ENCODE measurements around the gene CDX4.
A peak's percentile ranks its signal among the peaks of the same experiment; 100 is the strongest.
"Not testable (repeated sequence)": the region's sequence is repeated elsewhere in the genome, so short reads cannot be mapped to it uniquely, and the experiment has no call there.

CDX4 gene, protein sequence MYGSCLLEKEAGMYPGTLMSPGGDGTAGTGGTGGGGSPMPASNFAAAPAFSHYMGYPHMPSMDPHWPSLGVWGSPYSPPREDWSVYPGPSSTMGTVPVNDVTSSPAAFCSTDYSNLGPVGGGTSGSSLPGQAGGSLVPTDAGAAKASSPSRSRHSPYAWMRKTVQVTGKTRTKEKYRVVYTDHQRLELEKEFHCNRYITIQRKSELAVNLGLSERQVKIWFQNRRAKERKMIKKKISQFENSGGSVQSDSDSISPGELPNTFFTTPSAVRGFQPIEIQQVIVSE

DNA sequence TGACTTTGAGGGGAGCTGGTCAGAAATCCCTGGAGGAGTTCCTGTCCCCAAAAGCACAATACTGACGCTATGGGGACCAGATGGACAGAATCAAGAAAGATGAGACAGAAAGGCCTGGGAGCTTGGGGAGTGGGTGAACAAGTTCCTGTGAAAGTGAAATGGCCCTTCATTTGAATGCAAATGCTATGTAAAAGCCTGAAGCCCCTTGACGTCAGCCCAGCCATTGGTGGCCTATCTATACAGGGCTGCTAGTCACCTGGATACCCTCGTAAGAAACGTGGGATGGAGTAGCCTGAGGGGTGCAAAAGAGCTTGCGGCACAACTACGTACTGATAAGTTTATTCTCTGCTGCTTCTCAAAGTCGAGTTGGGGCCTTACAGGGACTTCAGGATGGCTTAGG lies at the start of gene CDX4:
TSS of gene CDX4 (plus strand) at position 223 of the 400 bp plus-strand sequence. CDS start 201 bp downstream, outside the sequence.
- no peak for DNase-seq

DNA sequence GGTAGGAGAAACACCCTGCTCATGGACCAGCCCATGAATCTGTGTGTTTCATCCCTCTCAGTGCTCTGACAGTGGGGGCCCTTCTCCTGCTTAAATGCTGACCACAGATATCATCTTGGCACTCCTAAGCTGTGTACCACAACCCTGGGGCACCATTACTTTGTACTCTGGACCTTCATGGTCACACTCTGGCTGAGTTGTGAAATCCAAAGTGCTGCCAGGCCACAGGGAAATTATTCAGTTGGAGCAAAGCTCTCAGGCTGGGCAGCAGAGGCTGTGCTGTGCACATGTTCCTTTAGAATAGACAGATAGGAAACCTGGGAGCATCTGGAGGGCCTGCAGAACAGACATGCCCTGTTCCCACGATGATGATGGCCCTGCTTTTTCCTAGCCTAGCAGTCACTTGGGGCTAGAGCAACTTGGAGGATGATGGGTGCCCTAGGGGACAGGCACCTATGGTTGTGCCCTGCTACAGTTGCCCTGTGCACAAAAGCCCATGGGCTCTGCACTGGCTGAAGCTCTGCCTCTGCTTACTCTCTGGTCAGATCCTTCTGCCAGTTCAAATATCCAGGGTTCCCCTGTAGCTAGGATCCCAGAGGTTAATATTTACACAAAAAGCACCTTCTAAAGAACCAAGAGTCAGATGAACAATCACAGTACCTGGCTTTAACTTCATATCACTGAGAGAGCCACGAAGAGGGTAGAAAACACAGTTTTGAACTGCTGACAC lies 48.5 kb upstream of the CDX4 start:
- DNase-seq = no peak

DNA sequence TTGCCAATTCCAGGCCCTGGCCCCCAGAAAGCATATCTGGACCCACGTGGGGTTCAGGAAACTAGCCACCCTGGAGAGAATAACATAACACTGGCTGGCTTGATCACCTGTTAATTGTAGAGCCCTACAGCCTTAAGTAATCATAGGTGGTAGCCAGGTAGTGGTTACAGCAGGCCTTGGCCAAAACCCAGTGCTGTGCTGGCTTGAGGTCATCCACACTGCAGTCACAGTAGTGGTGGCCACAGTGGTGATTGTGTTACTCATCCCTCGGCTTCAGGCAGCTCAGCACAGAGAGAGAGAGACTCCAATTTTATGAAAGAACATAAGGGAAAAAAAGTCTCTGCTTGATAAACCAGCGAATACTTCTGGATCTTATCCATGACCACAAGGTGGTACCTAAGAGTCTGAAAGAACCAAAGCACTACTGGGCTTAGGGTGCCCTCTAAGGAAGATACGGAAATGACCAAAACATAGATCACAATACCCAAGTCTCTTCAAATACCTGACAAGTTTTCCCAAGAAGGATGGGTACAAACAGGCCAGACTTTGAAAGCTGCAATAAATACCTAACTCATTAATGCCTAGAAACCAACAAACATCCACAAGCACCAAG lies 46.6 kb upstream of the CDX4 start:
- DNase-seq = no peak

DNA sequence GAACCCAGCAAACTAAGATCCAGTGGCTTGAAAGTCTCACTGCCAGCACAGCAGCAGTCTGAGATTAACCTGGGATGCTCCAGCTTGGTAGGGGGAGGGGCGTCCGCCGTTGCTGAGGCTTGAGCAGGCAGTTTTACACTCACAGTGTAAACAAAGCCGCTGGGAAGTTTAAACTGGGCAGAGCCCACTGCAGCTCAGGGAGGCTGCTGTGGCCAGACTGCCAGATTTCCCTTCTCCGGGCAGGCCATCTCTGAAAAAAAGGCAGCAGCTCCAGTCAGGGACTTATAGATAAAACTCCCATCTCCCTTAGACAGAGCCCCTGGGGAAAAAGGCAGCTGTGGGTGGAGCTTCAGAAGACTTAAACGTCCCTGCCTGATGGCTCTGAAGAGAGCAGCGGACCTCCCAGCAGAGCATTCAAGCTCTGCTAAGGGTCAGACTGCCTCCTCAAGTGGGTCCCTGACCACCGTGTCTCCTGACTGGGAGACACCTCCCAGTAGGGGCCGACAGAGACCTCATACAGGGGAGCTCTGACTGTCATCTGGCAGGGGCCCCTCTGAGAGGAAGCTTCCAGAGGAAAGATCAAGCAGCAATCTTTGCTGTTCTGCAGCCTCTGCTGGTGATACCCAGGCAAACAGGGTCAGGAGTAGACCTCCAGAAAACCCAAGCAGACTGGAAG lies 45.1 kb upstream of the CDX4 start:
- DNase-seq = no peak

DNA sequence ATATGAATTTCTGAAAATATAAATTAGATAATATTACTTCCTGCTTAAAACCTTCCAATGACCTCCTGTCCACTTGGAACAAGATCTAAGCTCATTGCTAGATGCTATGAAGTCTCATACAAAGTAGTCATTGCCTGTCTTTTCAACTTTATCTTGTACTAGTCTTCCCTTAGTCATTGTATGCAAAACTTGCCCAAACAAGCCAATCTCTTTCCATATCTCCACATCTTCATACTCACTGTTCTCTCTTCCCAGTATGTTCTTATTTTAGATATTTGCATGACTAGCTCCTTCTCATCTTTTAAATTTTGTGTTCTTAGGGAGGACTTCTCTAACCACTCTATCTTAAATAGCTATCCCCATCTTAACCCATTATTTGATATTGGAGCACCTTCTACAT lies 33.9 kb upstream of the CDX4 start:
- no peak for DNase-seq

DNA sequence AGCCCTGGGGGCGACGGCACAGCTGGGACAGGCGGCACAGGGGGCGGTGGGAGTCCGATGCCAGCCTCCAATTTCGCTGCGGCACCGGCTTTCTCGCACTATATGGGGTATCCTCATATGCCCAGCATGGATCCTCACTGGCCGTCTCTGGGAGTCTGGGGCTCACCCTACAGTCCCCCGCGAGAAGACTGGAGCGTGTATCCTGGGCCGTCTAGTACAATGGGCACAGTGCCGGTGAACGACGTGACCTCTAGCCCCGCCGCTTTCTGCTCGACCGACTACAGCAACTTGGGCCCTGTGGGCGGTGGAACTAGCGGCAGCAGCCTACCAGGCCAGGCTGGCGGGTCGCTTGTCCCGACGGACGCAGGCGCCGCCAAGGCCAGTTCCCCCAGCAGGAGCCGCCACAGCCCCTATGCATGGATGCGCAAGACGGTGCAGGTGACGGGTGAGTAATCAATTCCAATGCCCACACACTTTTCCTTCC lies 500 bp downstream of the CDX4 start:
- no peak for DNase-seq

DNA sequence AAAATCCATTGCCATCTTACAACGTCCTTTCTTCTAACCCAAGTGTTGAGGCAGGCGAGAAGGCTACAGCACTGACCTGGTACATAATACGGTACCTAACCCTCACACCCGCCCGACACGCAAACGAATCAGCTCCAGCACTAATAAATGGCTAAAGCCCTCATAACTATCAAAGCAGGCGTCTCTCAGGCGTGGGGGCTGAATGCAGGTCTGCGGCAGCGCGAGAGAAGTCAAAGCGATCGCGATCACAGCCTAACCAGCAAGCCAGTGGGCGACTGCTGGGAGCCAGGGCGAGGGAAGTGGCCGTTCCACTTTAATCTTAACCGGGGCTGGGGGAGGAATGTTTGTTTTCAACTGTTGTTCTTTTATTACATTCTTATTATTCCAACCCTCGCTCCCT lies 1.5 kb downstream of the CDX4 start:
- DNase-seq = peak in 1 of 51 donors; percentile 0

DNA sequence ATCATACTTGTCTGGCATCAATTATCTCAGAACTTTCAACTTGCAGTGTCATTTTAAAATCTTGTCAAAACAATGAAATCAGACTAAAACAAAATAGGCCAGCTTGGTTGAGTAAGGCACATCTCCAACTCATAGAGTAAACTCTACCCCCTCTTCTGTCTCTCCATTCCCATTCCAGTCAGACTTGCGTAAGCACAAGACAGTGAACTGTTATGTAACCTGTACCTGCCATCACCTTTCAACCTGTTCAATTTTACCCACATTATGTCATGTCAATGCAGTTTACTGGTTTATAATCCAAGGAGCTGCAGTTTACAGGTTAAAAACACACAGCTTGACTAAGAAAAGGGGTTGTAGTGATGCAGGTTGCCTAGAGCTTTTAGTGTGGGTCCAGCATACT lies 8.3 kb downstream of the CDX4 start:
- DNase-seq = no peak

DNA sequence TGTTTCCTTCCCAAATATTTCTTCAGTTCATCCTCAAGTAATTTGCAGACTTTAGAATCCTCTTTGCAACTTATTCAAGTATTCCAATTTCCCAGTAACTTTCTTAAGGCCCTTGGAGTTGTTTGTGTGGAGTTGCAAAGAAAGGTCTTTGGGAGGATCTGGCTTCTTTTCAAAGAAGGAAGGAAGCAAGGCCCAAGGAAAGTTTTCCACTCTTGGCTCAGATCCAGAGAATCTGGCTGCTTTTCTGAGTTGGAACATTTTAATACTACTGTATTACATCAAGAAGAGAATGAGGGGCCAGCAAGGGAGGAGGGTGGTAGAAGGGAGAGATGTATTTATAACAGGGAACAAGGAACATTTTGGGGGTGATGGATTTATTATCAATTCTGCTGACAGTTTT lies 10.5 kb downstream of the CDX4 start:
- DNase-seq = no peak

DNA sequence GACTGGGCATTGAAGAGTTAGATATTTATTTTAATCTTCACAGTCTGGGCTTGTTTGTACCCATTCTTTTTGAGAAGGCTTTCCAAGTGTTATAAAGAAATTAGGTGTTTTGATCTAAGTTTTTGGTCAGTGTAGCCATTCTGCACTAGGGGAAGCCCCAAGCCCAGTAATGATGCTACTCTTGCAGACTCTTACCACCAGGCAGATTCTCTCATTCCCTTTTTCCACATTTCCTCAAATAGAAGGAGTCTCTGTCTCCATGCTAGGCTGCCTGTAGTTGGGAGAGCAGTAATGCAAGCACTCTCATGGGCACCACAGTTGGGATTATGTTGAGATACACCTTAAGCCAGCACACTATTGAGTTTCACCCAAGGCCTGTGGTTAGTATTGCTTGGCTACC lies 21.5 kb downstream of the CDX4 start:
- DNase-seq = no peak

DNA sequence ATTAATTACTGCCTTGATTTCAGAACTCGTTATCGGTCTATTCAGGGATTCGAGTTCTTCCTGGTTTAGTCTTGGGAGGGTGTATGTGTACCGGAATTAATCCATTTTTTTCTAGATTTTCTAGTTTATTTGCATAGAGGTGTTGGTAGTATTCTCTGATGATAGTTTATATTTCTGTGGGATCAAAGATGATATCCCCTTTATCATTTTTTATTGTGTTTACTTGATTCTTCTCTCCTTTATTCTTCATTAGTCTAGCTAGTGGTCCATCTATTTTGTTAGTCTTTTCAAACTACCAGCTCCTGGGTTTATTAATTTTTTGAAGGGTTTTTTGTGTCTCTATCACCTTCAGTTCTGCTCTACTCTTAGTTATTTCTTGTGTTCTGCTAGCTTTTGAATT lies 32.1 kb downstream of the CDX4 start:
- DNase-seq = no peak

DNA sequence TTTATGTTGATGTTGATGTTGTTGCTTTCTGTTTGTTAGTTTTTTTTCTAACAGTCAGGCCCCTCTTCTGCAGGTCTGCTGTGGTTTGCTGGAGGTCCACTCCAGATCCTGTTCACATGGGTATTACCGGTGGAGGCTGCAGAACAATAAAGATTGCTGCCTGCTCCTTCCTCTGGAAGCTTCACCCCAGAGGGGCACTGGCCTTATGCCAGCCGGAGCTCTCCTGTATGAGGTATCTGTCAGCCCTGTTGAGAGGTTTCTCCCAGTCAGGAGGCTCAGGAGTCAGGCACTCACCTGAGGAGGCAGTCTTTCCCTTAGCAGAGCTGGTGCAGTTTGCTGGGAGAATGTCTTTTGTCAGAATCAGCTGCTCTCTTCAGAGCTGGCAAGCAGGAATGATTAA lies 34.7 kb downstream of the CDX4 start:
- no peak for DNase-seq

DNA sequence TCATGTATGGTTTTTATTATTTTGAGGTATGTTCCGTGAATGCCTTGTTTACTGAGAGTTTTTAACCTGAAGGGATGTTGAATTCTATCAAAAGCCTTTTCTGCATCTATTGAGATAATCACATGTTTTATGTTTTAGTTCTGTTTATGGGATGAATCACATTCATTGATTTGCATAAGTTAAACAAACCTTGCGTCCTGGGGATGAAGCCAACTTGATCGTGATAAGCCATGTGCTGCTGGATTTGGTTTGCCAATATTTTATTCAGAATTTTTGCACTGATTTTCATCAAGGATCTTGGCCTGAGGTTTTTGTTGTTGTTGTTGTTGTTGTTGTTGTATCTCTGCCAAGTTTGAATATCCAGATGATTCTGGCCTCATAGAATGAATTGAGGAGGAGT lies 43.8 kb downstream of the CDX4 start:
- no peak for DNase-seq

DNA sequence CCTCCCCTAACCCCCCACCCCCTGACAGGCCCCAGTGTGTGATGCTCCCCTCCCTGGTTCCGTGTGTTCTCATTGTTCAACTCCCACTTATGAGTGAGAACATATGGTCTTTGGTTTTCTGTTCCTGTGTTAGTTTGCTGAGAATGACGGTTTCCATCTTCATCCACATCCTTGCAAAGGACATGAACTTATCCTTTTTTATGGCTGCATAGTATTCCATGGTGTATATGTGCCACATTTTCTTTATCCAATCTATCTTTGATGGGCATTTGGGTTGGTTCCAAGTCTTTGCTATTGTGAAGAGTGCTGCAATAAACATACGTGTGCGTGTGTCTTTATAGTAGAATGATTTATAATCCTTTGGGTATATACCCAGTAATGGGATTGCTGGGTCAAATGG lies 45.3 kb downstream of the CDX4 start:
- not testable (repeated sequence) for DNase-seq
